Panc1 (cell line): ENCODE measurements around the gene WWOX. TPM values are rescaled to one million over a fixed set of nuclear protein-coding genes. Genes with fewer than 3 reads are reported as not detected.

ENCODE experiments used
- ATAC-seq: fragments of 200-7000 bp; cut with Tn5 transposase; 2 replicates; pipeline ENCODE4 v1.9.1; 2020; ENCODE audit warnings: mild to moderate bottlenecking, moderate library complexity
- BruUV-seq: library from RNA; stranded (reverse); fragments of 400-500 nt; replicated peaks from 2 replicates; lab custom pipeline; 2021; lab: Mats Ljungman, UMichigan
- CTCF ChIA-PET: fragments of 300-600 bp; sonication (Branson Sonifier 250); formaldehyde crosslinking; loops from one replicate; lab custom pipeline; 2022; ENCODE audit warnings: antibody characterized with exemption; lab: Charles Lee
- POLR2A ChIA-PET: fragments of 300-600 bp; sonication (Branson Sonifier 250); formaldehyde crosslinking; loops from one replicate; lab custom pipeline; 2022; ENCODE audit warnings: antibody characterized with exemption; lab: Charles Lee
- DNase-seq: peaks from one replicate; pipeline ENCODE4 v3.0.0-alpha.2; 2010; ENCODE audit warnings: low read depth, low spot score
- H3K27ac ChIP-seq: 2 replicates; pipeline ENCODE4 v1.5.1; 2011; ENCODE audit warnings: mild to moderate bottlenecking, low read length, inconsistent platforms
- H3K27me3 ChIP-seq: fragments of 200-500 bp; sonication (Bioruptor generic); 2 replicates; pipeline ENCODE4 v1.6.0; 2014; ENCODE audit warnings: low read length, inconsistent platforms; ENCODE audit not compliant: control insufficient read depth, insufficient read depth
- H3K36me3 ChIP-seq: fragments of 200-500 bp; sonication (Bioruptor generic); 2 replicates; pipeline ENCODE4 v1.5.1; 2014; ENCODE audit warnings: inconsistent platforms, mild to moderate bottlenecking, low read length, moderate library complexity; ENCODE audit not compliant: control insufficient read depth, insufficient read depth
- H3K4me1 ChIP-seq: 2 replicates; pipeline ENCODE4 v1.5.1; 2011; ENCODE audit warnings: inconsistent platforms, mild to moderate bottlenecking, low read length, moderate library complexity; ENCODE audit not compliant: control insufficient read depth, insufficient read depth
- H3K4me3 ChIP-seq, 2 experiments: 2 replicates each; pipeline ENCODE4 v1.5.1; 2011 to 2012; ENCODE audit warnings: low read depth in 2 of 2, low read length in 2 of 2, mild to moderate bottlenecking in 2 of 2, inconsistent platforms in 1 of 2, moderate library complexity in 1 of 2
- H3K9me3 ChIP-seq: fragments of 200-500 bp; sonication (Bioruptor generic); 2 replicates; pipeline ENCODE4 v1.5.1; 2014; ENCODE audit warnings: low read depth, mild to moderate bottlenecking, inconsistent platforms, low read length, moderate library complexity; ENCODE audit not compliant: control insufficient read depth, insufficient read depth
- POLR2AphosphoS5 ChIP-seq: IDR thresholded peaks from 2 replicates; pipeline ENCODE4 v1.6.1; 2012; ENCODE audit warnings: mild to moderate bottlenecking, low read depth, low read length, moderate library complexity
- SIN3A ChIP-seq: IDR thresholded peaks from 2 replicates; pipeline ENCODE4 v1.6.1; 2012; ENCODE audit warnings: low read depth, mild to moderate bottlenecking, low read length, moderate library complexity, borderline replicate concordance; ENCODE audit not compliant: insufficient read depth
- TCF7L2 ChIP-seq: IDR thresholded peaks from 2 replicates; pipeline ENCODE4 v1.6.1; 2011; ENCODE audit warnings: mild to moderate bottlenecking, low read depth, low read length, inconsistent platforms
- in situ Hi-C: cut with HindIII; loops from 2 replicates; pipeline ENCODE4 v1.10.0; 2016; ENCODE audit warnings: low sequenced_read_pairs, low pct_unique_long_range_greater_than_20kb
- intact Hi-C: fragments of 100-400 bp; cut with micrococcal nuclease; formaldehyde crosslinking; loops from one replicate; pipeline ENCODE4 v1.10.0; 2022; ENCODE audit not compliant: unreplicated experiment
- total RNA-seq: library from RNA; stranded (reverse); gene quantifications from one replicate; pipeline ENCODE4 v1.2.1, GENCODE V29; 2021; ENCODE audit not compliant: unreplicated experiment
- TF ChIP-seq, protein P1 (sequence below), 2 experiments: IDR thresholded peaks; 2 replicates each; pipeline ENCODE4 v1.6.1; 2011 to 2012; ENCODE audit warnings: low read depth in 2 of 2, control low read depth in 1 of 2, low read length in 1 of 2, mild to moderate bottlenecking in 1 of 2, moderate library complexity in 1 of 2; ENCODE audit not compliant: insufficient read depth in 1 of 2
- TF ChIP-seq, protein P2 (sequence below): fragments of 450-650 bp; IDR thresholded peaks from 2 replicates; pipeline ENCODE4 v1.5.1; 2017; ENCODE audit warnings: mild to moderate bottlenecking

WWOX gene
- total RNA-seq, 1 experiment from 2014 or later: 12.5 TPM

DNA sequence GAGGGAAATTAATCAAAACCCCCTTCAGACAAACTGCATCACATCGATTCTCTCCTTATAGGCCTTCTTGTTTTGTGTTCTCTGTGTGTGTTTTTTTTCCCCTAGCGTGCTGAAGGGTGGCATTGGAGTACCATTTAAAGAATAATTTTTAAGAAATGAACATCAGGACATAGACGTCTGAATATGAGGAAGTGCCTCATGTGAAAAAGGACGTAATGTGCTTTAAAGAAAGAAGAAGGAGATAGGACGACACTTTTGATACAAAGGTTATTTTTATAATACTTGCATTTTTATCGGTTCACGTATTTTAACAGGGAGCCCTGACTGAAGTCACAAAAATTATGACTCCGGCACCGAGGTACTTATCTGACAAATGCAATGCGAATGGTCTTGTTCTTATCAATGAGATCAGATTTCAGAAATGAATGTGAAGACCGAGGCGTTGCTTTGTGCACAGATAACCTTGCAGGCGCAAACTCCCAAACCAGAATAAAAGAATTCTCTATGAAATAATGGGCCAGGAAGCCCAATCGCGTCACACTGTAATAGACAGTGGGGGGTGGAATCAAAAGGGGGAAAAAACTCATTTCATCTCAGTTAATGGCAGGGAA, 894.8 kb downstream of the WWOX start:
- in situ Hi-C loops (no loop called here), intact Hi-C loops (no loop called here)
- POLR2A ChIA-PET: no interaction called here
- no peak overlapping the region for H3K27ac ChIP-seq
- no peak for TF ChIP-seq TCF7L2
- H3K9me3 ChIP-seq: no peaks in the 10 kb centered on the region
- no peaks in the 10 kb centered on the region for H3K27me3 ChIP-seq
- no peak overlapping the region for H3K4me3 ChIP-seq
- BruUV-seq: no TSS peak
- ATAC-seq: no peak
- no peaks in the 10 kb centered on the region for H3K4me1 ChIP-seq
- no peak for DNase-seq
- CTCF ChIA-PET: no interaction called here
- no peaks in the 10 kb centered on the region for H3K36me3 ChIP-seq

DNA sequence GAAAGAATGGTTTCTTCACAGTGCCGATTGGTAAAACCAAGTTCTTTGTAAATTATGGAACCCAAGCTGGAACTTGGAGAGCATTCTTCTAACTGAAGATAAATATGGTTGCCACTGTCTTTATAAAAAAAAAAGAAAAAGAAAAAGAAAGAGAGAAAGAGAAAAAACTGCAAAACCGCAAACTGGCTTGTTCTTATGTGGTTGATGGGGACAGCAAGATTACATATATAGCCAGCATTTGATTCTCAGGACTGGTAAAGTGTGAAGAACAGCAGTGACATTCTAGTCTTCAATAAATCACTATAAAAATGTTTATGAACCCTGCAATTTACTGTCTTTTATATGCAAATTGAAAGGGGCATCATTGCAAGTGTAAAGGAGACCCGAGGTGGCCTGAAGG, 896.0 kb downstream of the WWOX start:
- Histone ChIP-seq H3K4me3 (no peak overlapping the region), H3K9me3 (no peaks in the 10 kb centered on the region), H3K36me3 (no peaks in the 10 kb centered on the region), H3K4me1 (no peaks in the 10 kb centered on the region), H3K27ac (no peak overlapping the region), H3K27me3 (no peaks in the 10 kb centered on the region)
- POLR2A ChIA-PET: no interaction called here
- BruUV-seq: no TSS peak
- in situ Hi-C loops: no loop called here
- ATAC-seq: no peak
- no peak for DNase-seq
- intact Hi-C loops: no loop called here
- CTCF ChIA-PET: no interaction called here
- TF ChIP-seq, protein P1, sequence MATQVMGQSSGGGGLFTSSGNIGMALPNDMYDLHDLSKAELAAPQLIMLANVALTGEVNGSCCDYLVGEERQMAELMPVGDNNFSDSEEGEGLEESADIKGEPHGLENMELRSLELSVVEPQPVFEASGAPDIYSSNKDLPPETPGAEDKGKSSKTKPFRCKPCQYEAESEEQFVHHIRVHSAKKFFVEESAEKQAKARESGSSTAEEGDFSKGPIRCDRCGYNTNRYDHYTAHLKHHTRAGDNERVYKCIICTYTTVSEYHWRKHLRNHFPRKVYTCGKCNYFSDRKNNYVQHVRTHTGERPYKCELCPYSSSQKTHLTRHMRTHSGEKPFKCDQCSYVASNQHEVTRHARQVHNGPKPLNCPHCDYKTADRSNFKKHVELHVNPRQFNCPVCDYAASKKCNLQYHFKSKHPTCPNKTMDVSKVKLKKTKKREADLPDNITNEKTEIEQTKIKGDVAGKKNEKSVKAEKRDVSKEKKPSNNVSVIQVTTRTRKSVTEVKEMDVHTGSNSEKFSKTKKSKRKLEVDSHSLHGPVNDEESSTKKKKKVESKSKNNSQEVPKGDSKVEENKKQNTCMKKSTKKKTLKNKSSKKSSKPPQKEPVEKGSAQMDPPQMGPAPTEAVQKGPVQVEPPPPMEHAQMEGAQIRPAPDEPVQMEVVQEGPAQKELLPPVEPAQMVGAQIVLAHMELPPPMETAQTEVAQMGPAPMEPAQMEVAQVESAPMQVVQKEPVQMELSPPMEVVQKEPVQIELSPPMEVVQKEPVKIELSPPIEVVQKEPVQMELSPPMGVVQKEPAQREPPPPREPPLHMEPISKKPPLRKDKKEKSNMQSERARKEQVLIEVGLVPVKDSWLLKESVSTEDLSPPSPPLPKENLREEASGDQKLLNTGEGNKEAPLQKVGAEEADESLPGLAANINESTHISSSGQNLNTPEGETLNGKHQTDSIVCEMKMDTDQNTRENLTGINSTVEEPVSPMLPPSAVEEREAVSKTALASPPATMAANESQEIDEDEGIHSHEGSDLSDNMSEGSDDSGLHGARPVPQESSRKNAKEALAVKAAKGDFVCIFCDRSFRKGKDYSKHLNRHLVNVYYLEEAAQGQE (IDR thresholded peaks at IDR 0.05; ENCODE audit: insufficient read depth in 1 of 2, low read depth in 2 of 2, low read length in 1 of 2): no peak
- no peak for TF ChIP-seq POLR2AphosphoS5
- TF ChIP-seq SIN3A: no peak
- TF ChIP-seq TCF7L2: no peak
- TF ChIP-seq, protein P2, sequence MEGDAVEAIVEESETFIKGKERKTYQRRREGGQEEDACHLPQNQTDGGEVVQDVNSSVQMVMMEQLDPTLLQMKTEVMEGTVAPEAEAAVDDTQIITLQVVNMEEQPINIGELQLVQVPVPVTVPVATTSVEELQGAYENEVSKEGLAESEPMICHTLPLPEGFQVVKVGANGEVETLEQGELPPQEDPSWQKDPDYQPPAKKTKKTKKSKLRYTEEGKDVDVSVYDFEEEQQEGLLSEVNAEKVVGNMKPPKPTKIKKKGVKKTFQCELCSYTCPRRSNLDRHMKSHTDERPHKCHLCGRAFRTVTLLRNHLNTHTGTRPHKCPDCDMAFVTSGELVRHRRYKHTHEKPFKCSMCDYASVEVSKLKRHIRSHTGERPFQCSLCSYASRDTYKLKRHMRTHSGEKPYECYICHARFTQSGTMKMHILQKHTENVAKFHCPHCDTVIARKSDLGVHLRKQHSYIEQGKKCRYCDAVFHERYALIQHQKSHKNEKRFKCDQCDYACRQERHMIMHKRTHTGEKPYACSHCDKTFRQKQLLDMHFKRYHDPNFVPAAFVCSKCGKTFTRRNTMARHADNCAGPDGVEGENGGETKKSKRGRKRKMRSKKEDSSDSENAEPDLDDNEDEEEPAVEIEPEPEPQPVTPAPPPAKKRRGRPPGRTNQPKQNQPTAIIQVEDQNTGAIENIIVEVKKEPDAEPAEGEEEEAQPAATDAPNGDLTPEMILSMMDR: no peak

DNA sequence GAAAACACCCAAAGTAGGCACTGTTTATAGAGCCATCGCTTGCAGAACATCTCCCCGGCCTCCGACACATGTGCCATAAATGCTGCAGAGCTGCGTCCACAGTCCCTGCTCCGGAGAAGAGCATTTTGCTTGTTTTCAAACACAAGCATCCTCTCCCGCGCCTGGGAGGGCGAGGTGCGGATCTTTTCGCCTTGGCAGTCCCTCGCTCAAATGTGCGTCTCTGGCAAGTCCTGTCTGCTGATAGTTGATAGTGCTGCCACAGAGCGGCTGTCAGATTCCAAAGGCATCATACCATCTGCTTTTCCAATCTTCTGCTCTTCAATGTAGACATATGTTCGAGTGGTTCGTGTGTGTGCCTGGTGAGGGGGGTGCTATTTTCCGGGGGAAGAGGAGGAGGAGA, 897.3 kb downstream of the WWOX start:
- TF ChIP-seq, protein P2: no peak
- no peak for TF ChIP-seq POLR2AphosphoS5
- no peak for ATAC-seq
- in situ Hi-C loops (no loop called here), intact Hi-C loops (no loop called here)
- Histone ChIP-seq H3K9me3 (no peaks in the 10 kb centered on the region), H3K4me1 (no peaks in the 10 kb centered on the region), H3K27ac (no peak overlapping the region), H3K27me3 (no peaks in the 10 kb centered on the region), H3K36me3 (no peaks in the 10 kb centered on the region), H3K4me3 (no peak overlapping the region)
- no TSS peak for BruUV-seq
- CTCF ChIA-PET: no interaction called here
- DNase-seq: no peak
- POLR2A ChIA-PET: no interaction called here
